ENCODE results near the gene ACTL6B.

- TF ChIP-seq CTCF (IDR thresholded peaks at IDR 0.05; ENCODE audit: low read length) (no peak), EZH2 (IDR thresholded peaks at IDR 0.05; ENCODE audit: borderline replicate concordance, low read length) (no peak)
Observed at GRCh38 chr7:100671353-100672327, 15.4 kb upstream of the ACTL6B start.
